Measurements from ENCODE around the gene TIPARP. TPM values are rescaled to one million over a fixed set of nuclear protein-coding genes. Genes with fewer than 3 reads are reported as not detected.
A peak's percentile ranks its signal among the peaks of the same experiment; 100 is the strongest.
"Not testable (repeated sequence)": the region's sequence is repeated elsewhere in the genome, so short reads cannot be mapped to it uniquely, and the experiment has no call there.

The TIPARP gene
- polyA plus RNA-seq, 1 donor, result 17.4 TPM

DNA sequence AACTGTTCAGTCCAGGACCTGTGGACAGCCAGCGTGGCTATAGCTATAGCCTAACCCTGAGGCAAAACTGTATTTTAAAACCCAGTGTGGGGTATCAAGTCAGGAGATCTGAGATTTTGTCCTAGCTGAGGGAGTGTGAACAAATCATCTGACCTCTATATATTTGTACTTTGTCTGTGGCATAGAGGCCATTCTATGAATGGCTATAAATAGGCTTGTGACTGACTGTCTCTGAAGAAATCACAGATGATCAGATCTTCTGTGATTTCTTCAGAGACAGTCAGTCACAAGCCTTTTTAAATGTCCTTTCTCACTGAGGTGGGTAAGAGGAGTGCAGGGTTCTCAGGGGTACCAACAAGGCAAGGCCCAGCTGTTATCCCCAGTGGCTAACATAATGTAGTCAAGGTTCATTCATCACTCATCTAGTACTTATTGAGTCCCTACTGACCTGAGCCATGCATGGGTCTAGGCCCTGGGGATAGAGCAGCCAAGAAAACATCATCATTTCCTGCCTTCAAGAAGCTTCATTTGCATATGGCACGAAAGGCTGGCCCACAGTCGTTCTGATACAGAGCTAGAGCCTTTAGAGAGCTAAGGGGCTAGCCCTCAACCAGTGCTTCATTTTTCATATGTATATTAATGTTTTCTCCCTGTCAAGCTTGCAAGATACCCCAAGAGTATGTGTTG lies 53.3 kb downstream of the TIPARP start:
- no peaks in the 10 kb centered on the region for H3K36me3 ChIP-seq (ENCODE audit: control insufficient read depth, insufficient read depth, low read length)
- H3K27ac ChIP-seq (ENCODE audit: low read length), result no peak overlapping the region
- H3K9me3 ChIP-seq (ENCODE audit: control insufficient read depth, low read depth, low read length), result no peaks in the 10 kb centered on the region
- no peak overlapping the region for H3K4me3 ChIP-seq (ENCODE audit: low read length)
- no peaks in the 10 kb centered on the region for H3K27me3 ChIP-seq (ENCODE audit: control insufficient read depth, insufficient read depth, low read length)
- H3K4me1 ChIP-seq (ENCODE audit: control insufficient read depth, insufficient read depth, low read length), result peaks cover 9% of the 10 kb centered on the region
- WGBS (ENCODE audit: insufficient coverage, low lambda C conversion rate), result no CpG with 5 or more reads among the region's 3 CpGs
- peak in 1 of 2 donors; percentile 32 for DNase-seq

DNA sequence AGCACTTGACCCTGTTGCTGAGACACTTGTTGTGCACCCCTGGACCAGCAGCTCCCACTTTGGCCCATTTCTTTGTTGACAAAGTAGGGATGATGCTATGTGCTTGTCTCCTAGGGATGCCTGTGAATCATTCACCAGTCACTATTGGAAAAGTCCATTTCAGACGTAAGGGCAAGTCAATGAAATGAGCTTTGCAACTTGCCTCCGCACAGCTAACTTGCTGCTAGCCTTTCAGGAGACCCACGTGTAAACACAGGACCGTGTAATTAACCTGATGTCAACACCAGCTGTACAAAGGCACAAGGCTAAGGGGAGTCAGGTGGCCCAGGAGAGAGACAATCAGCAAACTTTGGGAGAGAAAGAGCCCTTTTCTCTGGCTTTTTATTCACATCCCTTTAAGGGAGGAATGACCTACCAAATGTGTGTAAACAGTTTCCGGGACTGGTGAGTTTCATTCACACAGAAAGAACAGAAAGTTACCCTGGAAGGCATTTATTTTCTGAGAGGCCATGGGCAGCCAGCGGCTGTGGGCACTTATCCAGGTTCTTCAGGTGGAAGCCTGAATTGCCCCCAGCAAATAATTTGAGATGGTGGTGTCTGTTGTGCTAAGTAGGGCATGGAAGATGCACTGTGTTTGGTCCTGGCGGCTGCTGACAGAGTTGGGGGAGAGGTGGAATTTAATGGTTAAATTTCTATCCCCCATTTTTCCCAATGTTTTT lies 54.0 kb downstream of the TIPARP start:
- Histone ChIP-seq H3K4me1 (ENCODE audit: control insufficient read depth, insufficient read depth, low read length) (peaks cover 9% of the 10 kb centered on the region), H3K9me3 (ENCODE audit: control insufficient read depth, low read depth, low read length) (no peaks in the 10 kb centered on the region), H3K36me3 (ENCODE audit: control insufficient read depth, insufficient read depth, low read length) (no peaks in the 10 kb centered on the region), H3K27me3 (ENCODE audit: control insufficient read depth, insufficient read depth, low read length) (no peaks in the 10 kb centered on the region), H3K4me3 (ENCODE audit: low read length) (no peak overlapping the region), H3K27ac (ENCODE audit: low read length) (no peak overlapping the region)
- no peak for DNase-seq
- WGBS (ENCODE audit: insufficient coverage, low lambda C conversion rate), result no CpG with 5 or more reads among the region's 7 CpGs

DNA sequence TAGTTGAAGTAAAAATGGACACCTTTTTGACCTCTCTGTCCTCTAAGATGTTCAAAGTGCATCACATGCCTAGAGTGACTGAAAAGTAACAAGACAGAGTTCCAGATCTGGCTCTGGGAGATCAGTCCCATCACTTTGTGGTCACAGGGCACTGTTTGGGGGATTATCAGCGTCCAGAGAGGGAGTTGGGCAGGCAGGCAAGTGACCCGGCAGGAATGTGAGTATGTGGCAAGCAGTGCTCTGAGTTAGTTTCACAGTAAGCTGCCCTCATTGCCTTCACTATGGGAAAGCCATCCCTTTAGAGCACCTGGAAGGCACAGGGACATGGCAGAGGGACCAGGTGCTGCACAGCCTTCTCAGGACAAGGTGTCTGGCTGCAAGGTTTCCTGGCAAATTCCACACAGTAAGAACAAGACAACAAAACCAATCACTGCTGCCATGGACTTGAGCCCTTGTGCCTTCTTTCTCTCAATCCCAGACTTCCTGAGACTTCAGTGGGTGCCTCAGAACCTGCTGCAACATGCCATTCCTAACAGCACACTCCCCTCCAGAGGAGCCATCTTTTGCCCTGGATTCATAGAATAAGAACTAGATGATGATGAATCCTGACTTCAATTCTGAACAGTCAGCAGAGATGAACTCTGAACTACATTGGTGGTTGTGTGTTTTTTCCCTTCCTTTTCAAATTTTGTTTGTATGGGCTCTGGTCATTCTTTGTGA lies 55.2 kb downstream of the TIPARP start:
- Histone ChIP-seq H3K4me1 (ENCODE audit: control insufficient read depth, insufficient read depth, low read length) (peaks cover 9% of the 10 kb centered on the region), H3K27ac (ENCODE audit: low read length) (no peak overlapping the region), H3K4me3 (ENCODE audit: low read length) (no peak overlapping the region), H3K9me3 (ENCODE audit: control insufficient read depth, low read depth, low read length) (no peaks in the 10 kb centered on the region), H3K36me3 (ENCODE audit: control insufficient read depth, insufficient read depth, low read length) (no peaks in the 10 kb centered on the region), H3K27me3 (ENCODE audit: control insufficient read depth, insufficient read depth, low read length) (no peaks in the 10 kb centered on the region)
- DNase-seq, result no peak
- WGBS (ENCODE audit: insufficient coverage, low lambda C conversion rate), result no CpG with 5 or more reads among the region's 2 CpGs

DNA sequence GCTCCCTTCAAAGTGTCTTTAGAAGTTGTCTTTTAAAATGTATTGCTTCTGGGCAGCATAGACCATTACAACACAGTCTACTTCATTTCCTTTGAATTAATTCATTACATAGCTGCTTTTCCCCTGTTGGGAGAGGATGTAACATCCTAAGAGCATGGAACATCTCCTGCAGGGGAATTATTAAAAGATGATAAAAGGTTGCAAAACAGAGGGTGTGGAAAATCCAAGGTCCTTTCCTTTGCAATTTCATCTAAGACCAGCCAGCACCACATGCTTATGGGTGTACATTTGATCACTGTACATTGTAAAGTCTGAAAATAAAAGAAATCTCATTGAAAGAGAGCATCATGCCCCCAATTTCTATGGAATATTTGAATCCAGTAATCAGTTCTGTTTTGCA lies 57.4 kb downstream of the TIPARP start:
- H3K27ac ChIP-seq (ENCODE audit: low read length), result peak overlapping the region; percentile 38
- no peak overlapping the region for H3K4me3 ChIP-seq (ENCODE audit: low read length)
- peak; percentile 50 to 71 for DNase-seq
- no peaks in the 10 kb centered on the region for H3K9me3 ChIP-seq (ENCODE audit: control insufficient read depth, low read depth, low read length)
- no peaks in the 10 kb centered on the region for H3K36me3 ChIP-seq (ENCODE audit: control insufficient read depth, insufficient read depth, low read length)
- H3K27me3 ChIP-seq (ENCODE audit: control insufficient read depth, insufficient read depth, low read length), result no peaks in the 10 kb centered on the region
- H3K4me1 ChIP-seq (ENCODE audit: control insufficient read depth, insufficient read depth, low read length), result peaks cover 9% of the 10 kb centered on the region

DNA sequence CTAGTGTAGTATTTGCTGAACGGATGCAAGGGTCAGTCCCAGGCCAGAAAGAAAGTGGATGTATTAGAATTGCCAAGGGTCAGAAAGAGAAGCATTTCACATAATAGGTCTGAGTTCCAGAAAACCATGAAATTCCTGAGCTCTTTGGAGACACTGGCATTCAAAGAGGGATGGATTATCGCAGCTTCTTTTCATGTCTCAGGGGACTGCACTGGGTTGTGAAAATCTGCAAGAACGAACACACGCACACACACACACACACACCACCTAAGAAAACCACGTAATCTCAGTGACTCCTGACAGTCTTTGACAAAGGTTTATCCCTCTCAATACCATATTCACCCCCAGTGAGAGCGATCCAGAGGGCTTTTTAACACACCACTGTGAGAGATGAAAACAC lies 57.9 kb downstream of the TIPARP start:
- no peaks in the 10 kb centered on the region for H3K27me3 ChIP-seq (ENCODE audit: control insufficient read depth, insufficient read depth, low read length)
- no peak overlapping the region for H3K4me3 ChIP-seq (ENCODE audit: low read length)
- peaks cover 9% of the 10 kb centered on the region for H3K4me1 ChIP-seq (ENCODE audit: control insufficient read depth, insufficient read depth, low read length)
- H3K27ac ChIP-seq (ENCODE audit: low read length), result peak overlapping the region; percentile 38
- no peak for DNase-seq
- no peaks in the 10 kb centered on the region for H3K36me3 ChIP-seq (ENCODE audit: control insufficient read depth, insufficient read depth, low read length)
- no peaks in the 10 kb centered on the region for H3K9me3 ChIP-seq (ENCODE audit: control insufficient read depth, low read depth, low read length)
- no CpG with 5 or more reads among the region's 6 CpGs for WGBS (ENCODE audit: insufficient coverage, low lambda C conversion rate)

DNA sequence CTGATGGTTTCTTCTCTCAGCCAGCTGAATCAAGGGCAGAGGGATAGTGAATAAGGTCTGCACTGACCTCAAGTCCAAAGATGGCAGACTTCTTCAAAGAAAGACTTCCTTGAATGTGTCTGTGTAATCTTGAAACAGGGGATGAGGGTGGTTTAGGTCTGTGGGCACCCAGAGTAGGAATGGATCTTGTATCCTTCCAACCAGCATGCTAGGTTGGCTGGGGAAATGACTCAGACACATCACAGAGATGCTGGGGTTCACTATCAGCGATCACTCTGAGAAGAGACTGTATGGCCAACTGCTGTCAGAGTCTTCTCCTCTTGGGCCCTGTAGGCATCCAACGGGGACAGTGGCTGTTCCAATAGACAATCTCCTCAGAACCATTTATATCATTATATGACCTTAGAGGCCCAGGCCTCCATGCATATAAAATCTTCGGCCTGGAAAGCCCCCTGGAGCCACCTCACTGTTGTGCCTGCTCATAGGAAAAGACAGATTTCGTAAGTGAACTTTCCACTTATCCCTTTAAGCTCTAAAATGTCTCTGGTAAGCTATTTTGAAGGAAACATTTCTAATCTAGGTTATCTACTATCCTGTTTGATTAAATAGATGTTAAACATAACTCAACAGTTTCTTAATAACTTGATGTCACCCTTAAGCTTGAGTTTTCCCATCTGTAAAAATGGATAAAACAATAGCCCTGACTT lies 58.5 kb downstream of the TIPARP start:
- DNase-seq, result no peak
- WGBS (ENCODE audit: insufficient coverage, low lambda C conversion rate), result 100% methylated on average over 1 of the region's 4 CpGs
- H3K9me3 ChIP-seq (ENCODE audit: control insufficient read depth, low read depth, low read length), result no peaks in the 10 kb centered on the region
- H3K36me3 ChIP-seq (ENCODE audit: control insufficient read depth, insufficient read depth, low read length), result no peaks in the 10 kb centered on the region
- H3K4me3 ChIP-seq (ENCODE audit: low read length), result no peak overlapping the region
- H3K4me1 ChIP-seq (ENCODE audit: control insufficient read depth, insufficient read depth, low read length), result peaks cover 12% of the 10 kb centered on the region
- H3K27ac ChIP-seq (ENCODE audit: low read length), result no peak overlapping the region
- H3K27me3 ChIP-seq (ENCODE audit: control insufficient read depth, insufficient read depth, low read length), result no peaks in the 10 kb centered on the region

DNA sequence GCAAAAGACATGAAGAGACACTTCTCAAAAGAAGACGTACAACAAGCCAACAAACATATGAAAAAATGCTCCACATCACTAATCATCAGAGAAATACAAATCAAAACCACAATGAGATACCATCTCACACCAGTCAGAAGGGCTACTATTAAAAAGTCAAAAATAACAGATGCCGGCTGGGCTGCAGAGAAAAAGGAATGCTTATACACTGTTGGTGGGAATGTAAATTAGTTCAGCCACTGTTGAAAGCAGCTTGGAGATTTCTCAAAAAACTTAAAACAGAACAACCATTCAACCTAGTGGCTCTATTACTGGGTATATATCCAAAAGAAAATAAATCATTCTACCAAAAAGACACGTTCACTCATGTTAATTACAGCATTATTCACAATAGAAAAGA lies 60.3 kb downstream of the TIPARP start:
- not testable (repeated sequence) for H3K36me3 ChIP-seq (ENCODE audit: control insufficient read depth, insufficient read depth, low read length); H3K9me3 ChIP-seq (ENCODE audit: control insufficient read depth, low read depth, low read length); H3K27me3 ChIP-seq (ENCODE audit: control insufficient read depth, insufficient read depth, low read length); DNase-seq; H3K27ac ChIP-seq (ENCODE audit: low read length); H3K4me3 ChIP-seq (ENCODE audit: low read length)
- 60% methylated on average over 1 of the region's 3 CpGs for WGBS (ENCODE audit: insufficient coverage, low lambda C conversion rate)
- peaks cover 14% of the 10 kb centered on the region for H3K4me1 ChIP-seq (ENCODE audit: control insufficient read depth, insufficient read depth, low read length)

DNA sequence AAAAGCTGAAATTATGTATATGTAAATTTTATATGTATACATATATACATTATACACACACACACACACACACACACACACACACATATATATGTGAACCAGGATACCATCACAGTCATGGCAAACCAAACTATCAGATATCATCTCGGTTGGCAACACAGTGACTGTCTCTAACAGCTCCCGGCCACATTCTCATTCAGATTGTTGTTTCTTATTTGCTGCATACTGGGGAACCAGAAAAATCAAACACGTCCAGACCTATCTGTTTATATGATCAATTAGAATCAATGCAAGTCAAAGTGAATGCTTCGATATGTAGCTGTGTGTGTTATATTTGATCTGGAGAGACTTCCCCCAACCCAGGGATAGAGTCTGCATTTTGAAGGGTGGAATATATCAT lies 61.1 kb downstream of the TIPARP start:
- Histone ChIP-seq H3K36me3 (ENCODE audit: control insufficient read depth, insufficient read depth, low read length) (no peaks in the 10 kb centered on the region), H3K4me1 (ENCODE audit: control insufficient read depth, insufficient read depth, low read length) (peaks cover 14% of the 10 kb centered on the region), H3K9me3 (ENCODE audit: control insufficient read depth, low read depth, low read length) (peaks cover 2% of the 10 kb centered on the region), H3K27me3 (ENCODE audit: control insufficient read depth, insufficient read depth, low read length) (no peaks in the 10 kb centered on the region), H3K27ac (ENCODE audit: low read length) (no peak overlapping the region), H3K4me3 (ENCODE audit: low read length) (no peak overlapping the region)
- WGBS (ENCODE audit: insufficient coverage, low lambda C conversion rate), result 100% methylated on average over 2 of the region's 4 CpGs
- no peak for DNase-seq

DNA sequence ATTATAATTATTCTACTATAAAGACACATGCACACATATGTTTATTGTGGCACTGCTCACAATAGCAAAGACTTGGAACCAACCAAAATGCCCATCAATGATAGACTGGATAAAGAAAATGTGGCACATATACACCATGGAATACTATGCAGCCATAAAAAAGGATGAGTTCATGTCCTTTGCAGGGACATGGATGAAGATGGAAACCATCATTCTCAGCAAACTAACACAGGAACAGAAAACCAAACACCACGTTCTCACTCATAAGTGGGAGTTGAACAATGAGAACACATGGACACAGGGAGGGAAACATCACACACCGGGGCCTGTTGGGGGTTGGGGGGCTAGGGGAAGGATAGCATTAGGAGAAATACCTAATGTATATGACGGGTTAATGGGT lies 62.7 kb downstream of the TIPARP start:
- not testable (repeated sequence) for H3K9me3 ChIP-seq (ENCODE audit: control insufficient read depth, low read depth, low read length); DNase-seq; H3K27me3 ChIP-seq (ENCODE audit: control insufficient read depth, insufficient read depth, low read length); H3K4me3 ChIP-seq (ENCODE audit: low read length); H3K27ac ChIP-seq (ENCODE audit: low read length); H3K36me3 ChIP-seq (ENCODE audit: control insufficient read depth, insufficient read depth, low read length)
- H3K4me1 ChIP-seq (ENCODE audit: control insufficient read depth, insufficient read depth, low read length), result peaks cover 10% of the 10 kb centered on the region
- no CpG with 5 or more reads among the region's 3 CpGs for WGBS (ENCODE audit: insufficient coverage, low lambda C conversion rate)

DNA sequence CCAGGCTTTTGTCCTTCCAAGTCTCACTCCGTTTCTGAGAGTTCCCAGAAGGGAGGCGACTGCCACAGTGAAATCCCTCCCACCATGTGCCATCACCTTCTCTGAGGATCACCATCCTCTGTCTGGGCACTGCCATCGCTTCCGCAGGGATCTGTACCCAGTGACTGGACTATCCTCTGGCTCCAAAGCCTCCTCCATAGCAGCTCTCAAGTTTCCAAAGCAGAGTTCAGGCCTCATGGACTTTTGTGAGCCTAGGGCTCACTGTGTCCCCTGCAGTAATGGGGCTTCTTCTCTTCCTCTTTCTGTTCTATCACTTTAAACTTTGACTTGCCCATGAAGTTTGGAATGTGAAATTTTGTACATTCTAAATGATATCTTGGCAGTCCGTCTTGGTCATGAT lies 63.9 kb downstream of the TIPARP start:
- Histone ChIP-seq H3K27me3 (ENCODE audit: control insufficient read depth, insufficient read depth, low read length) (no peaks in the 10 kb centered on the region), H3K27ac (ENCODE audit: low read length) (no peak overlapping the region), H3K9me3 (ENCODE audit: control insufficient read depth, low read depth, low read length) (peaks cover 5% of the 10 kb centered on the region), H3K4me3 (ENCODE audit: low read length) (no peak overlapping the region), H3K36me3 (ENCODE audit: control insufficient read depth, insufficient read depth, low read length) (no peaks in the 10 kb centered on the region), H3K4me1 (ENCODE audit: control insufficient read depth, insufficient read depth, low read length) (peaks cover 8% of the 10 kb centered on the region)
- WGBS (ENCODE audit: insufficient coverage, low lambda C conversion rate), result no CpG with 5 or more reads among the region's 5 CpGs
- no peak for DNase-seq
